ENCODE measurements around the gene SAMD4A. TPM values are rescaled to one million over a fixed set of nuclear protein-coding genes. Genes with fewer than 3 reads are reported as not detected.
A peak's percentile ranks its signal among the peaks of the same experiment; 100 is the strongest.

The SAMD4A gene
- total RNA-seq, 1 donor from 2014 or later: 30.0 TPM

GRCh38 chr14:54697001-54697400 lies 130.1 kb downstream of the SAMD4A start:
- TF ChIP-seq CTCF (IDR thresholded peaks at IDR 0.05; ENCODE audit: unreplicated experiment): no peak
- Mint-ChIP-seq H3K9me3 (no peaks in the 10 kb centered on the region), H3K27me3 (ENCODE audit: low read depth) (no peaks in the 10 kb centered on the region), H3K4me1 (peaks cover 27% of the 10 kb centered on the region), H3K36me3 (peaks cover under 1% of the 10 kb centered on the region), H3K4me3 (no peak overlapping the region), H3K27ac (no peak overlapping the region)
- DNase-seq (ENCODE audit: low spot score in 2 of 2, unreplicated experiment in 2 of 2): no peak

GRCh38 chr14:54697803-54698202 lies 130.9 kb downstream of the SAMD4A start:
- Mint-ChIP-seq H3K36me3 (peaks cover 3% of the 10 kb centered on the region), H3K4me3 (no peak overlapping the region), H3K9me3 (no peaks in the 10 kb centered on the region), H3K27ac (peak overlapping the region; percentile 41), H3K27me3 (ENCODE audit: low read depth) (no peaks in the 10 kb centered on the region), H3K4me1 (peaks cover 27% of the 10 kb centered on the region)
- no peak for TF ChIP-seq CTCF (IDR thresholded peaks at IDR 0.05; ENCODE audit: unreplicated experiment)
- DNase-seq (ENCODE audit: low spot score in 2 of 2, unreplicated experiment in 2 of 2): no peak

- no peak for DNase-seq (ENCODE audit: low spot score in 2 of 2, unreplicated experiment in 2 of 2)
- TF ChIP-seq CTCF (IDR thresholded peaks at IDR 0.05; ENCODE audit: unreplicated experiment): no peak
- H3K4me3 Mint-ChIP-seq: no peak overlapping the region
Measured at GRCh38 chr14:54698501-54698900, 131.6 kb downstream of the SAMD4A start.

DNA sequence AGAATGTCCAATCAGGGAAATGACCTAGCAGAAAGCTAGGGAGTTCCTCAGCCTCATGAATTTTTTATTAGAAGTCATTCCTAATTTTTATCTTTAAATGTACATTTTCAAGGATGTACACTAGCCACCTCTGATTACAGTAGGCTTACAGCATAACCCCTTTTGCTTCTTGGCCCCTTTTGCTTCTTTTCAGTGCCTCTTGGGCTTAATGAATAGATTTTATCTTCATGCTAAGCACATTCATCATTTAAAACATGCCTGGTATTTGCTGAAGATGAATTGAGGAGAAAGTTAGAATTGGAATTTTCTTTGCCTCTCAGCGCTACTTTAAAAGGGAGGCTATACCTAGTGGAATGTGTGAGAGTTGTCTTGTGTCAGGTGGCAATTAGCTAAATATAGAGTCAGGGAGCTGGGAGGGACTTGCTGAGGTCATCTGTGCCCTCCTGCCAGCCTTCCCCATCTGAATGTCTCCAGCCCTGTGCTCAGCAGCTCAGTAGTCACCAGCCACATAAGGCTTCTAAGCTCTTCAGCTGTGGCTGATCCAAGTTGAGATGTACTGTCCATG lies 132.1 kb downstream of the SAMD4A start:
- Mint-ChIP-seq H3K9me3 (no peaks in the 10 kb centered on the region), H3K36me3 (peaks cover 3% of the 10 kb centered on the region), H3K27me3 (ENCODE audit: low read depth) (no peaks in the 10 kb centered on the region), H3K4me1 (peaks cover 27% of the 10 kb centered on the region), H3K4me3 (no peak overlapping the region), H3K27ac (peak overlapping the region; percentile 89)
- no peak for DNase-seq (ENCODE audit: low spot score in 2 of 2, unreplicated experiment in 2 of 2)
- no peak for TF ChIP-seq CTCF (IDR thresholded peaks at IDR 0.05; ENCODE audit: unreplicated experiment)

More at GRCh38 chr14:54698501-54698900, 131.6 kb downstream of the SAMD4A start:
- peaks cover 27% of the 10 kb centered on the region for H3K4me1 Mint-ChIP-seq
- no peaks in the 10 kb centered on the region for H3K27me3 Mint-ChIP-seq (ENCODE audit: low read depth)
- peaks cover 3% of the 10 kb centered on the region for H3K36me3 Mint-ChIP-seq
- H3K9me3 Mint-ChIP-seq: no peaks in the 10 kb centered on the region
- H3K27ac Mint-ChIP-seq: peak overlapping the region; percentile 89

GRCh38 chr14:54699735-54700134 lies 132.8 kb downstream of the SAMD4A start:
- Mint-ChIP-seq H3K4me1 (peaks cover 27% of the 10 kb centered on the region), H3K27ac (peak overlapping the region; percentile 25), H3K36me3 (peaks cover 3% of the 10 kb centered on the region), H3K27me3 (ENCODE audit: low read depth) (no peaks in the 10 kb centered on the region), H3K9me3 (no peaks in the 10 kb centered on the region), H3K4me3 (no peak overlapping the region)
- no peak for TF ChIP-seq CTCF (IDR thresholded peaks at IDR 0.05; ENCODE audit: unreplicated experiment)
- no peak for DNase-seq (ENCODE audit: low spot score in 2 of 2, unreplicated experiment in 2 of 2)

- Mint-ChIP-seq H3K4me3 (no peak overlapping the region), H3K9me3 (no peaks in the 10 kb centered on the region), H3K36me3 (peaks cover 3% of the 10 kb centered on the region), H3K27ac (no peak overlapping the region), H3K27me3 (ENCODE audit: low read depth) (no peaks in the 10 kb centered on the region), H3K4me1 (peaks cover 27% of the 10 kb centered on the region)
- no peak for TF ChIP-seq CTCF (IDR thresholded peaks at IDR 0.05; ENCODE audit: unreplicated experiment)
- DNase-seq (ENCODE audit: low spot score in 2 of 2, unreplicated experiment in 2 of 2): no peak
Measured at GRCh38 chr14:54700717-54701116, 133.8 kb downstream of the SAMD4A start.

Measured in mesothelial cell of epicardium (in vitro differentiated cells).